Neuronal stem cell (in vitro differentiated cells): ENCODE measurements around the gene UCN.
"Not testable (repeated sequence)": the region's sequence is repeated elsewhere in the genome, so short reads cannot be mapped to it uniquely, and the experiment has no call there.

Experiments used
- DNase-seq: peaks from one replicate; pipeline ENCODE4 v3.0.0-alpha.2; 2013; ENCODE audit warnings: low spot score
- H2AFZ ChIP-seq: one replicate; pipeline ENCODE4 v1.6.1; 2013; ENCODE audit warnings: mild to moderate bottlenecking, low read length, inconsistent platforms
- H2AK5ac ChIP-seq: 2 replicates; pipeline ENCODE4 v1.6.1; 2013; ENCODE audit warnings: low read depth, mild to moderate bottlenecking, inconsistent platforms, low read length, moderate library complexity, mixed read lengths
- H2BK120ac ChIP-seq: 2 replicates; pipeline ENCODE4 v1.6.1; 2013; ENCODE audit warnings: low read depth, mild to moderate bottlenecking, inconsistent platforms, low read length, moderate library complexity, mixed read lengths
- H2BK12ac ChIP-seq: one replicate; pipeline ENCODE4 v1.6.1; 2013; ENCODE audit warnings: low read length, inconsistent platforms
- H2BK15ac ChIP-seq: 2 replicates; pipeline ENCODE4 v1.6.1; 2013; ENCODE audit warnings: mild to moderate bottlenecking, low read length, inconsistent platforms, mixed read lengths
- H2BK5ac ChIP-seq: one replicate; pipeline ENCODE4 v1.6.1; 2013; ENCODE audit warnings: inconsistent platforms, mild to moderate bottlenecking, low read length, moderate library complexity
- H3K14ac ChIP-seq: one replicate; pipeline ENCODE4 v1.6.1; 2013; ENCODE audit warnings: low read length, inconsistent platforms
- H3K18ac ChIP-seq: 2 replicates; pipeline ENCODE4 v1.6.1; 2013; ENCODE audit warnings: low read length, inconsistent platforms
- H3K23ac ChIP-seq: 2 replicates; pipeline ENCODE4 v1.6.1; 2013; ENCODE audit warnings: low read depth, mild to moderate bottlenecking, mixed read lengths, low read length, inconsistent platforms; ENCODE audit not compliant: poor library complexity
- H3K27ac ChIP-seq: replicated peaks from 3 replicates; pipeline ENCODE4 v1.5.1; 2013; ENCODE audit warnings: low read length, inconsistent platforms
- H3K27me3 ChIP-seq, 3 experiments: 2 replicates each; pipeline ENCODE4 v1.6.1; 2013; ENCODE audit warnings: low read length in 3 of 3, mild to moderate bottlenecking in 2 of 3, inconsistent platforms in 1 of 3, low read depth in 1 of 3, mixed read lengths in 1 of 3, moderate library complexity in 1 of 3; ENCODE audit not compliant: control insufficient read depth in 3 of 3, insufficient read depth in 3 of 3
- H3K36me3 ChIP-seq, 2 donors: replicated peaks in 1 of 2; 2 replicates each; pipeline ENCODE4 v1.6.1; 2013; ENCODE audit warnings: low read length in 2 of 2; ENCODE audit not compliant: control insufficient read depth in 2 of 2, insufficient read depth in 2 of 2
- H3K4ac ChIP-seq: 2 replicates; pipeline ENCODE4 v1.6.1; 2013; ENCODE audit warnings: inconsistent platforms, mild to moderate bottlenecking, low read length, moderate library complexity
- H3K4me1 ChIP-seq, 2 donors: 1 replicate in 1 of 2; 2 replicates in 1 of 2; pipeline ENCODE4 v1.6.1; 2013; ENCODE audit warnings: low read length in 2 of 2, low read depth in 1 of 2; ENCODE audit not compliant: control insufficient read depth in 2 of 2, insufficient read depth in 1 of 2
- H3K4me2 ChIP-seq: one replicate; pipeline ENCODE4 v1.6.1; 2013; ENCODE audit warnings: mild to moderate bottlenecking, low read length, inconsistent platforms; ENCODE audit not compliant: insufficient read depth, poor library complexity, severe bottlenecking
- H3K4me3 ChIP-seq, 2 donors: 2 replicates each; pipeline ENCODE4 v1.5.1; 2013; ENCODE audit warnings: low read length in 2 of 2, mild to moderate bottlenecking in 2 of 2, inconsistent platforms in 1 of 2, moderate library complexity in 1 of 2
- H3K79me1 ChIP-seq: one replicate; pipeline ENCODE4 v1.6.1; 2013; ENCODE audit warnings: low read depth, mild to moderate bottlenecking, inconsistent platforms, low read length, moderate library complexity
- H3K9ac ChIP-seq: one replicate; pipeline ENCODE4 v1.6.1; 2013; ENCODE audit warnings: mild to moderate bottlenecking, low read depth, low read length, inconsistent platforms; ENCODE audit not compliant: poor library complexity
- H3K9me3 ChIP-seq, 2 donors: replicated peaks in 1 of 2; 2 replicates each; pipeline versions ENCODE3 to v1.6.1; 2013; ENCODE audit warnings: low read length in 2 of 2, mild to moderate bottlenecking in 2 of 2, inconsistent platforms in 1 of 2, low read depth in 1 of 2, mixed read lengths in 1 of 2, moderate library complexity in 1 of 2; ENCODE audit not compliant: control insufficient read depth in 2 of 2, insufficient read depth in 1 of 2
- H4K8ac ChIP-seq: one replicate; pipeline ENCODE4 v1.6.1; 2013; ENCODE audit warnings: low read depth, mild to moderate bottlenecking, inconsistent platforms, low read length, moderate library complexity
- H4K91ac ChIP-seq: one replicate; pipeline ENCODE4 v1.6.1; 2013; ENCODE audit warnings: low read length, low read depth, mild to moderate bottlenecking, inconsistent platforms; ENCODE audit not compliant: poor library complexity
- WGBS, 2 donors: extraction: QIAGEN DNeasy Blood & Tissue Kit; methylation state at CpG; one replicate each; pipeline ENCODE4 v1.1.7; 2013; ENCODE audit warnings: missing lambda C conversion rate in 2 of 2, mixed read lengths in 1 of 2; ENCODE audit not compliant: insufficient read length in 2 of 2, insufficient replicate concordance in 1 of 2; ENCODE audit errors: extremely low coverage in 2 of 2; 5-methylcytosine and 5-hydroxymethylcytosine counted together

UCN gene

DNA sequence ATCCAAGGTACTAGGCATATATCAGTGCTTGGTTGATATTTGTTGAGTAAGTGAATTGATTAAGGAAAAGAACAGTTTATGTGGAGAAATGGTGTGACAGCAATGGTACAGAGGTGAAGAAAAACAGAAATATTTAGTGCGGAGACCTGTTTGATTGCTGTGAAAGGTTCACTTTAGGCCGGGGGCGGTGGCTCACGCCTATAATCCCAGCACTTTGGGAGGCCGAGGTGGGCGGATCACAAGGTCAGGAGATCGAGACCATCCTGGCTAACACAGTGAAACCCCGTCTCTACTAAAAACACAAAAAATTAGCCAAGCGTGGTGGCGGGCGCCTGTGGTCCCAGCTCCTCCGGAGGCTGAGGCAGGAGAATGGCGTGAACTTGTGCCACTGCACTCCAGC lies 39.9 kb downstream of the UCN start:
- H3K14ac ChIP-seq, H2AK5ac ChIP-seq, H2BK12ac ChIP-seq, H3K4me1 ChIP-seq, H3K4me2 ChIP-seq, H3K9ac ChIP-seq, H3K9me3 ChIP-seq, DNase-seq, H3K36me3 ChIP-seq, H2AFZ ChIP-seq, H4K91ac ChIP-seq, H3K4me3 ChIP-seq, H3K23ac ChIP-seq, H3K4ac ChIP-seq, H2BK120ac ChIP-seq, H3K79me1 ChIP-seq, H2BK5ac ChIP-seq, H4K8ac ChIP-seq, H3K27ac ChIP-seq, H2BK15ac ChIP-seq, H3K18ac ChIP-seq: not testable (repeated sequence)
- peaks cover 21 to 87% (median 25%) of the 10 kb centered on the region in 3 experiments for H3K27me3 ChIP-seq
- WGBS, 2 donors: no CpG with 5 or more reads among the region's 13 CpGs

DNA sequence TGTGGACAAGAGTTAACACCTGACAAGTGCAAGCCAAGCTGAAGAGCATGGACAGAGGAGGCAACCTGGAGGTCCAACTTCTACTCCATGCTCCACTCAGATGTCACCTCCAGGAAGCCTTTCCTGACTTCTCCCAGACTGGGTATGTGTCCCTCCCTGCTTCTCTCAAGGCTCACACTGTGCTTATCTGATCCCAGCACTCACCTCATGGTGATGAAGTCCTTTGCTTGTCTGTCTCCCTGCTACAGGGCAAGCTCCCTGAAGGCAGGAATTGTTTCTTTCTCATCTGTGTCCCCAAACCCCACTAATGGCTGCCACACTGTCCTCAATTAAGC lies 42.7 kb downstream of the UCN start:
- H2BK15ac ChIP-seq: no peak overlapping the region

DNA sequence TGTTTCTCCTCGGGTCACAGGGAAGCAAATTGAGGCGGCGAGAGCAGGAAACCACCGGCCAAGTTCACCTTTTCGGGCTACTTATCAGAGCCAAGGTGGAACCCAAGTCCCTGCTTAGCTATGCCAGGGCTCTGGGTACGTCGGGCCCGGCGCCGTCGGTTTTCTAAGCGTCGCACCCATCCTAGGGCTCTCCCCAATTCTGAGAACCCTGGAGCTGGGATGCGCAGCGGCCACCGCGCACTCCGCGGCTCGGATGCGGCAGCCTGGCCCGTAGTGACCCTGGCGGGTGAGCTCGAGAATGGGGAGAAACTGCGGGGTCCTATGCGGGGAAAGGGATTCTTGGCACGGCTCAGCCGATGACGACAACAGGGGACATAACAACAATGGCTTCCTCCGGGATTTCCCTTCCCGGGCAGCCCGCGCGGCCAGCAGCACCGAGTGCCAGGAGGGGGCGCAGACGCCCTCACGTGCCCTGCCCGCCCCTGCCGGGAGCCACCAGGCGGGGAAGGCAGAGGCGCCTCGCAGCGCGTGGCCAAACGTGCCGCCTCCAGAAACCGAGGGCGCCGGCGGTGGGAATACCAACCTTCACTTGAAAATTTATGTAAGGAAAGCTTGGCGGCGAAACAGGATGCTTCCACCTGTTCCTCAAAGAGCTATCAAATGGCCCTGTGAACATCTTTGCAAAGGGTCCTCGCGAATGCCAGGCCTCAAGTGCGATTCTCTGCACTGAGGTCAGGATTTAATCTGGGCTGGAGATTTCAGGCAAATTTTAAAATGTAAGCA lies 43.3 kb downstream of the UCN start:
- WGBS, 2 donors: no CpG with 5 or more reads among the region's 56 CpGs
- Histone ChIP-seq H3K4me3 (peak overlapping the region; percentile 32 to 74), H3K79me1 (no peaks in the 10 kb centered on the region), H4K8ac (peak overlapping the region; percentile 29), H3K14ac (no peak overlapping the region), H3K36me3 (no peaks in the 10 kb centered on the region), H3K4me2 (peak overlapping the region; percentile 66), H2BK15ac (no peak overlapping the region), H3K27me3 (peaks cover 38 to 93% (median 58%) of the 10 kb centered on the region in 3 experiments), H3K23ac (no peak overlapping the region), H3K27ac (no peak overlapping the region), H2BK12ac (no peak overlapping the region), H2AFZ (peak overlapping the region; percentile 94), H3K9me3 (peaks cover 0 to 2% of the 10 kb centered on the region in 2 donors), H4K91ac (no peak overlapping the region), H2AK5ac (no peak overlapping the region), H2BK120ac (no peak overlapping the region), H3K4me1 (peaks cover 0 to 3% of the 10 kb centered on the region in 2 donors), H2BK5ac (no peak overlapping the region), H3K18ac (peak overlapping the region; percentile 93), H3K9ac (no peak overlapping the region), H3K4ac (no peak overlapping the region)
- DNase-seq: peak; percentile 73

More for the DNA sequence above, 42.7 kb downstream of the UCN start:
- no peak overlapping the region for H2BK12ac ChIP-seq
- H3K27me3 ChIP-seq: peaks cover 38 to 93% (median 53%) of the 10 kb centered on the region in 3 experiments
- no peak overlapping the region for H3K4ac ChIP-seq
- no peaks in the 10 kb centered on the region for H3K36me3 ChIP-seq
- no peak for DNase-seq
- H2AFZ ChIP-seq: no peak overlapping the region
- no peak overlapping the region for H2BK120ac ChIP-seq
- H3K23ac ChIP-seq: no peak overlapping the region
- H3K4me3 ChIP-seq: no peak overlapping the region
- H4K8ac ChIP-seq: no peak overlapping the region
- H3K9me3 ChIP-seq: peaks cover 0 to 2% of the 10 kb centered on the region in 2 donors
- no peak overlapping the region for H4K91ac ChIP-seq
- no peak overlapping the region for H3K14ac ChIP-seq
- no peak overlapping the region for H3K4me2 ChIP-seq
- no peak overlapping the region for H2BK5ac ChIP-seq
- H3K27ac ChIP-seq: no peak overlapping the region
- no peak overlapping the region for H3K18ac ChIP-seq
- peaks cover 0 to 3% of the 10 kb centered on the region in 2 donors for H3K4me1 ChIP-seq
- H3K79me1 ChIP-seq: no peaks in the 10 kb centered on the region
- H2AK5ac ChIP-seq: no peak overlapping the region
- H3K9ac ChIP-seq: no peak overlapping the region

DNA sequence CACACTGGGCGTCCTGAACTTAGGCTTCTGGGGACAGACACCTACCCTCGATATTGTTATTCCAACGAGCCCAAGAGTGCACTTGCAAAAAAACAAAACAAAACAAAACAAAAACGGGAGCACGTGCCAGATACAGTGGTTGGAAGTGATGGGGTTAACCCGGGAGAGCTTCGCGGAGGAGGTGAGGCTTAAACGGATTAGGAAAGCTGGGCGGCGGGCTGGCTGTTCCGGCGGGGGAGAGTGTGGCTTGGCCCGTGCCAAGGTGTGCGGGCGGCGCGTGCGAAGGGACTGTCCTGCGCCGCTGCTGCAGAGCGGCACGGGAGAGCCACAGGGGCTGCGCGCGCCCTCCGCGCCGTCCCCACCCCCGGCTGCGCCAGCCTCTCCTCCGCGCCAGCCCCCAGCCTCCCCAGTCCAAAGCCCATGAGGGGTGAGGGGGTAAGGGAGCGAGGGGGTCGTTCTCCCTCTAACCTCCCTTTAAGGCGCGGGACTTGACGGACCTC lies 43.9 kb downstream of the UCN start:
- no peak overlapping the region for H4K8ac ChIP-seq
- H2BK12ac ChIP-seq: no peak overlapping the region
- no peak overlapping the region for H2BK15ac ChIP-seq
- WGBS, 2 donors: no CpG with 5 or more reads among the region's 38 CpGs
- no peak overlapping the region for H3K14ac ChIP-seq
- H2AK5ac ChIP-seq: no peak overlapping the region
- H2BK5ac ChIP-seq: no peak overlapping the region
- peaks cover 0 to 3% of the 10 kb centered on the region in 2 donors for H3K4me1 ChIP-seq
- no peak for DNase-seq
- no peaks in the 10 kb centered on the region for H3K36me3 ChIP-seq
- no peaks in the 10 kb centered on the region for H3K79me1 ChIP-seq
- H3K4me2 ChIP-seq: peak overlapping the region; percentile 66
- H3K9ac ChIP-seq: peak overlapping the region; percentile 15
- no peak overlapping the region for H3K27ac ChIP-seq
- no peak overlapping the region for H2BK120ac ChIP-seq
- H3K27me3 ChIP-seq: peaks cover 38 to 93% (median 62%) of the 10 kb centered on the region in 3 experiments
- H3K23ac ChIP-seq: no peak overlapping the region
- peak overlapping the region; percentile 32 to 74 for H3K4me3 ChIP-seq
- no peak overlapping the region for H4K91ac ChIP-seq
- no peak overlapping the region for H3K4ac ChIP-seq
- H3K9me3 ChIP-seq: peaks cover 0 to 2% of the 10 kb centered on the region in 2 donors
- peak overlapping the region; percentile 94 for H2AFZ ChIP-seq
- H3K18ac ChIP-seq: peak overlapping the region; percentile 93
